G401 (cell line): ENCODE results near the gene WRAP53. TPM values are rescaled to one million over a fixed set of nuclear protein-coding genes. Genes with fewer than 3 reads are reported as not detected.

Experiments used
- DNase-seq: peaks from one replicate; pipeline ENCODE4 v3.0.0-alpha.2; 2015; ENCODE audit warnings: low spot score
- in situ Hi-C: cut with HindIII; loops from 2 replicates; pipeline ENCODE4 v1.10.0; 2016; ENCODE audit warnings: low sequenced_read_pairs, mixed read lengths
- total RNA-seq: library from RNA; depleted of rRNA; stranded (reverse); fragments of >200 nt; shearing (Covaris generic); gene quantifications from 2 replicates; pipeline ENCODE4 v1.2.3, GENCODE V29; 2014

Gene WRAP53
- total RNA-seq, 1 experiment from 2014 or later: 27.2 TPM

GRCh38 chr17:7676533-7676932 lies 11.7 kb upstream of the WRAP53 start:
- in situ Hi-C loops: no loop called here
- DNase-seq: no peak

GRCh38 chr17:7677388-7678067 lies 10.7 kb upstream of the WRAP53 start:
- in situ Hi-C loops: no loop called here

GRCh38 chr17:7684851-7685532 lies 3.3 kb upstream of the WRAP53 start:
- DNase-seq: peak; percentile 13
- in situ Hi-C loops: no loop called here

More at GRCh38 chr17:7677388-7678067, 10.7 kb upstream of the WRAP53 start:
- no peak for DNase-seq

GRCh38 chr17:7685533-7686221 lies 2.6 kb upstream of the WRAP53 start:
- peak; percentile 96 for DNase-seq
- in situ Hi-C loops: no loop called here

GRCh38 chr17:7686222-7687071 lies 1.8 kb upstream of the WRAP53 start:
- in situ Hi-C loops: no loop called here
- peak; percentile 88 for DNase-seq

GRCh38 chr17:7687072-7687907 lies 987 bp upstream of the WRAP53 start, which contains the start of gene TP53:
Gene TP53 (minus strand): TSS chr17:7687490. CDS start chr17:7676594, 10,896 bp downstream.
- in situ Hi-C loops: no loop called here
- DNase-seq: peak; percentile 95

- no peak for DNase-seq
- in situ Hi-C loops: no loop called here
Measured at GRCh38 chr17:7688808-7689316, 585 bp downstream of the WRAP53 start.

GRCh38 chr17:7695586-7695985 lies 7.3 kb downstream of the WRAP53 start:
- in situ Hi-C loops: no loop called here
- no peak for DNase-seq

- DNase-seq: no peak
- in situ Hi-C loops: no loop called here
Measured at GRCh38 chr17:7697828-7698588, 9.7 kb downstream of the WRAP53 start.

GRCh38 chr17:7700510-7700909 lies 12.2 kb downstream of the WRAP53 start:
- in situ Hi-C loops: no loop called here
- no peak for DNase-seq

- DNase-seq: no peak
- in situ Hi-C loops: no loop called here
Measured at GRCh38 chr17:7701681-7702080, 13.4 kb downstream of the WRAP53 start.

- DNase-seq: no peak
- in situ Hi-C loops: no loop called here
Measured at GRCh38 chr17:7702776-7703175, 14.5 kb downstream of the WRAP53 start.

GRCh38 chr17:7703584-7704479 lies 15.6 kb downstream of the WRAP53 start:
- in situ Hi-C loops: no loop called here

GRCh38 chr17:7704601-7705268 lies 16.5 kb downstream of the WRAP53 start, which contains the start of gene EFNB3:
Gene EFNB3 (plus strand): TSS chr17:7705202. CDS start chr17:7705599, 397 bp downstream.
- in situ Hi-C loops: no loop called here
- peak; percentile 40 for DNase-seq

More at GRCh38 chr17:7703584-7704479, 15.6 kb downstream of the WRAP53 start:
- peak; percentile 47 for DNase-seq

- DNase-seq: no peak
- in situ Hi-C loops: no loop called here
Measured at GRCh38 chr17:7705269-7706255, 17.3 kb downstream of the WRAP53 start.
